ENCODE data around the gene EFNA5. TPM values are rescaled to one million over a fixed set of nuclear protein-coding genes. Genes with fewer than 3 reads are reported as not detected.

Gene EFNA5
- total and polyA plus RNA-seq, 2 of the 8 experiments (the other 6 are each of a cell fraction or from before 2014, with no cell fraction given), result 9.6 to 21.8 TPM

- TF ChIP-seq TAF1 (IDR thresholded peaks at IDR 0.05; ENCODE audit: low read depth, low read length), result no peak
- no peak for TF ChIP-seq EGR1 (IDR thresholded peaks at IDR 0.05; ENCODE audit: borderline replicate concordance, low read depth, low read length)
- TF ChIP-seq JUN (IDR thresholded peaks at IDR 0.05; ENCODE audit: low read depth, low read length), result no peak
- TF ChIP-seq KDM4A (IDR thresholded peaks at IDR 0.05; ENCODE audit: low read depth, low read length, severe bottlenecking), result no peak
- TF ChIP-seq CBX5 (IDR thresholded peaks at IDR 0.05; ENCODE audit: low read depth, low read length), result no peak
Measured at GRCh38 chr5:107387526-107388140, 283.1 kb downstream of the EFNA5 start (continued).

All from H1 (cell line).